ENCODE measurements around the gene PSKH1.

PSKH1 gene

GRCh38 chr16:67844497-67844896 is 48.6 kb upstream of the PSKH1 start (continued):
- TF ChIP-seq ZNF501 (tag by site-specific recombination; IDR thresholded peaks at IDR 0.05) (no peak), KLF10 (tag by site-specific recombination; IDR thresholded peaks at IDR 0.05) (no peak), ZBTB7A (tag by site-specific recombination; IDR thresholded peaks at IDR 0.05; ENCODE audit: low read depth) (no peak), EGR2 (tag by site-specific recombination; IDR thresholded peaks at IDR 0.05; ENCODE audit: low read depth) (no peak), ZNF600 (tag by site-specific recombination; IDR thresholded peaks at IDR 0.05) (peak; percentile 14; the same call in 1 of the 2 replicates), ZNF488 (tag by site-specific recombination; IDR thresholded peaks at IDR 0.05) (no peak), GLIS2 (tag by site-specific recombination; IDR thresholded peaks at IDR 0.05) (no peak), PRDM1 (tag by site-specific recombination; IDR thresholded peaks at IDR 0.05) (no peak), ZNF639 (tag by site-specific recombination; IDR thresholded peaks at IDR 0.05) (no peak), ZNF658 (tag by site-specific recombination; IDR thresholded peaks at IDR 0.05) (no peak), ZXDB (tag by site-specific recombination; IDR thresholded peaks at IDR 0.05) (0 out of 2 replicates have a peak, but pooled peaks have one; percentile 18), ZNF660 (tag by site-specific recombination; IDR thresholded peaks at IDR 0.05) (no peak), ZNF529 (tag by site-specific recombination; IDR thresholded peaks at IDR 0.05; ENCODE audit: insufficient replicate concordance) (no peak), ZNF112 (tag by site-specific recombination; IDR thresholded peaks at IDR 0.05) (no peak), ZNF26 (tag by site-specific recombination; IDR thresholded peaks at IDR 0.05) (no peak), ZNF132 (tag by site-specific recombination; IDR thresholded peaks at IDR 0.05; ENCODE audit: borderline replicate concordance) (no peak)

GRCh38 chr16:67845291-67846062 is 47.6 kb upstream of the PSKH1 start:
- peaks cover 16% of the 10 kb centered on the region for H3K4me1 ChIP-seq (ENCODE audit: control insufficient read depth, insufficient read depth, low read length)
- POLR2A ChIA-PET: interaction anchor here (0.7 to 4.3 kb wide), 16 partner anchors 12 to 324 kb away, joined by 3 to 38 read pairs (median 5); partner anchors contain the start of genes ACD, EDC4, GFOD2 and LCAT
- TF ChIP-seq ZSCAN23 (tag by site-specific recombination; IDR thresholded peaks at IDR 0.05) (no peak), ZNF433 (tag by site-specific recombination; IDR thresholded peaks at IDR 0.05; ENCODE audit: low read depth) (no peak), ZNF501 (tag by site-specific recombination; IDR thresholded peaks at IDR 0.05) (no peak), ZNF132 (tag by site-specific recombination; IDR thresholded peaks at IDR 0.05; ENCODE audit: borderline replicate concordance) (no peak), ATF2 (tag by site-specific recombination; IDR thresholded peaks at IDR 0.05; ENCODE audit: low read depth) (no peak), ZNF18 (tag by site-specific recombination; IDR thresholded peaks at IDR 0.05) (no peak), ZNF707 (tag by site-specific recombination; IDR thresholded peaks at IDR 0.05) (no peak), ZBTB17 (tag by site-specific recombination; IDR thresholded peaks at IDR 0.05) (peak; percentile 35; the same call in 1 of the 2 replicates), PRDM10 (tag by site-specific recombination; IDR thresholded peaks at IDR 0.05) (0 out of 2 replicates have a peak, but pooled peaks have one; percentile 24), ZNF10 (tag by site-specific recombination; IDR thresholded peaks at IDR 0.05) (peak; percentile 71; the same call in 1 of the 2 replicates), ZBTB48 (tag by site-specific recombination; IDR thresholded peaks at IDR 0.05) (peak; percentile 38)

More at GRCh38 chr16:67845291-67846062, 47.6 kb upstream of the PSKH1 start:
- no peaks in the 10 kb centered on the region for H3K9me3 ChIP-seq (ENCODE audit: control insufficient read depth, insufficient read depth, low read depth, low read length)
- peak overlapping the region; percentile 92 for H3K27ac ChIP-seq (ENCODE audit: extremely low read depth, low read depth, low read length)
- CTCF ChIA-PET: interaction anchor here (0.6 to 2.9 kb wide), 6 partner anchors 11 to 173 kb away, joined by 3 to 13 read pairs (median 4); partner anchors contain the start of gene NRN1L
- H3K4me3 ChIP-seq (ENCODE audit: low read depth, low read length): peak overlapping the region; percentile 91
- peaks cover 0 to 28% of the 10 kb centered on the region in 2 experiments; a peak in 2 of 3 replicates for H3K36me3 ChIP-seq (ENCODE audit: control insufficient read depth in 2 of 2, insufficient read depth in 1 of 2, low read length in 2 of 2)
